MM.1S (cell line): ENCODE results near the gene UXT.

Experiments used
- CTCF ChIP-seq: fragments of 300-600 bp; sonication (generic); IDR thresholded peaks from 2 replicates; pipeline ENCODE4 v1.5.1; 2016; ENCODE audit warnings: antibody characterized with exemption, low read length, mixed read lengths
- EZH2 ChIP-seq: fragments of 300-600 bp; sonication (generic); optimal IDR thresholded peaks from 2 replicates; pipeline ENCODE3; 2017; ENCODE audit warnings: low read depth, mild to moderate bottlenecking, antibody characterized with exemption, low read length, mixed read lengths
- EZH2phosphoT487 ChIP-seq: fragments of 300-600 bp; sonication (generic); IDR thresholded peaks from 2 replicates; pipeline ENCODE4 v1.6.1; 2018; ENCODE audit warnings: antibody characterized with exemption, low read length

GRCh38 chrX:47611489-47611888 is 47.5 kb downstream of the UXT start:
- TF ChIP-seq CTCF (no peak), EZH2 (no peak), EZH2phosphoT487 (no peak)
